NCI-H1092 (cell line): ENCODE measurements around the gene APBA3.
A peak's percentile ranks its signal among the peaks of the same experiment; 100 is the strongest.

Experiments used
- DNase-seq: peaks from one replicate; lab custom pipeline; 2025; lab: John Stamatoyannopoulos, UW

APBA3 gene

DNA sequence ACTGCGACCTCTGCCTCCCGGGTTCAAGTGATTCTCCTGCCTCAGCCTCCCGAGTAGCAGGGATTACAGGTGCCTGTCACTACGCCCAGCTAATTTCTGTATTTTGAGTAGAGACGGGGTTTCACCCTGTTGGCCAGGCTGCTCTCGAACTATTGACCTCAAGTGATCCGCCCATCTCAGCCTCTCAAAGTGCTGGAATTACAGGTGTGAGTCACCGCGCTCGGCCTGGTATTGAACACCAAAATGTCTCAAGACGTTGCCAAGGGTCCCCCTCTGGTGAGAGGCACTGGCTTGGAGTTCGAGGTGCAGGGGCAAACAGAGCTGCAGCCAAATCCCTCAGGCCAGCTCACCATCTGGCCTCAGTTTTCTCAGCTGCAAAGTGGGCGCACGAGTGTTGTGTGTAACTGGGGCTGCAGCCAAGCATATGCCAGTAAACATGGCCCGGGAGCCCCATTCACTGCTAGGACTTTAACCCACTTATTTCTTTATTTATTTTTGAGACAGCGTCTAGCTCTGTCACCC is 45.3 kb downstream of the APBA3 start:
- no peak for DNase-seq

DNA sequence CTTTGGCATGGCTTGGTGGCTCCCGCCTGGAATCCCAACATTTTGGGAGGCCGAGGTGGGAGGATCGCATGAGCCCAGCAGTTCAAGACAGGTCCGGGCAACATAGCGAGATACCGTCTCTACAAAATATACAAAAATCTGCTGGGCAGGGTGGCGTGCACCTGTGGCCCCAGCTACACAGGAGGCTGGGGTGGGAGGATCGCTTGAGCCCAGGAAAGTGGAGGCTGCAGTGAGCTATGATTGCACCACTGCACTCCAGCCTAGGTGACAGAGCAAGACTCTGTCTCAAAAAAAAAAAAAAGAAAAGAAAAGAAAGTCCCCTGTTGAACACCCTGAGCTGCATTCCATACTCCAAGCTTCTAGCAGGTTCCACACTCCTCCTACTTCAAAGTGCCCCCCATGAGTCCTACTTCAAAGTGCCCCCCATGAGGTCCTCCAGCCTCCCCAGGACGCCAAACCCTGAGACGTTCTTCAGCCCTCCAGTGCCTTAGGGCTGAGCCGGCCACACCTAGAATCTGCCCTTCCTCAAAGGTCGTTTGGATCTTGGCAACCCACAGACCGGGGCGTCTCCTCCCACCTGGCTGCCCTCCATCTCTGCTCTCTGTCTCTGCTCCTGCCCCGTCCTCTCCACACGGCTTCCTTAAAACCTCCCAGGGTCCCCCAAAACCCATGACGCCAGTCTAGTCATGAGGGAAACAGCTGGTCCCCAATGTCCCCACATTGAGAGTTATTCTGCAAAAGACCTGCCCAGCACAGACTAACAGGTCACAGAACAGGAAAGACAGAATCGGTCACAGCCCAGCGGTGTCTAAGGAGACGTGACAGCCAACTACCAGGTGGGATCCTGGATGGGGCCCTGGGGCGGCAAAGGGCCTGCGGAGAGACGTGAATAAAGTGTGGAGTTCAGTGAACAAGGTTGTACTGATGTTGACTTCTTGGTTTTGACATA is 48.6 kb downstream of the APBA3 start:
- DNase-seq = no peak

DNA sequence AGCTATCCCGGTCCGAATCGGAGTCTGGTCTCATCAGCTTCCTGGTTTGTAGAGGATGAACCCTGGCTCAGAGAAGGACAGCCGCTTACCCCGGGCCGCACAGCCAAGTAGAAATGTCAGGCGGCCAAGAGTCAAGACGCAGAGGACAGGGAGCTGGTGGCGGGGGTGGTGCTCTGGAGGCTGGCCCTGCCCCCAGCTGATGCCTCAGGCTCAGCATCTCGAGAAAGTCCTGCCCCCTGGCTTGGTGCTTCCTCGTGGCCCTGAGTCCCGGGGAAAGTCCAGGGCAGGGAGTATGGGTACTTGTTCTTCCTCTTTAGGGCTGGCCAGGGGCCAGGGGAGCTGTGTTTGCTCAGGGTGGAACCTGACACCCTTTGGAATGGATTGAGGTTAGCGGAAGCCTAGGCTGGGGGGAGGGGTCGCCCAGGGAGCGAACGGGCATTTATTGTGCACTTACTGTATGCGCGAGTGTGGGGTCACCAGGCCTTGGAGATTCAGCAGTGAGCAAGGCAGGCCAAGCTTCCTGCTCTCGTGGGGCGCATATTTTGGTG is 51.2 kb downstream of the APBA3 start:
- peak; percentile 63 for DNase-seq

DNA sequence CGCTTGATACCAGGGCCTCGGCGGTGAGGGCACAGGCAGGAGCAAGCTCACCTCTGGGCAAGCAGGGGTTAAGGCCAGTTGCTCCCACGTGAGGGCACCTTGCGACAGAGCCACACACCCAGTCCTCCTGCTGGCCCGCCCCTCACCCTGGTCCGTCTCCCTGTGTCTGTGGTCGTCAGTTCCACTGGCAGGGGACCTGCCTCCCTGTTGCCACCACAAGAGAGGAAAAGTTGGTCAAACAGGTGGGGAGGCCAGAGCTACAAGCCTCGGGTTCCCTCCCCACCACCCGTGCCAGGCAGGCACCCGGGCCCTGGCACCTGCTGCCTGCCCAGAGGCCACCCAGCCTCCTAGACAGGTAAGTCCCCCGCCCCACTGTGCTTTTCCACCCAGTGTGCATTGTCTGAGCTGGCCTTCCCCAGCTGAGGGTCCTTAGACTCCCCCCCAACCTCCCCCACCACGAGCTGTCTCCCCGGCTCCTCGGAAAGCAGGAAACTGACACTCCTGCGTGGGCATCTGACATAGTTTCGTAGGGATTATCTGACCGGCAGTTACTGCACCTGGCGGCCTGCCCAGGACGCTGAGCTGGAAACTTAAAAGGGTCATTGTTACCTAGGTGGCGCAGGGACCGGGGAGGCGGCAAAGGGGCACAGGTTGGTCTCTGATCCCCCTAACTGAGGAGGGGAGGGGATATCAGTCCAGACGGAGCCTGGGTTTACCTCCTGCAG is 53.1 kb downstream of the APBA3 start, which contains the start of gene TJP3:
TJP3 (plus strand) TSS at position 178 of the 725 bp plus-strand sequence. CDS start 20,049 bp downstream, outside the sequence.
- no peak for DNase-seq

DNA sequence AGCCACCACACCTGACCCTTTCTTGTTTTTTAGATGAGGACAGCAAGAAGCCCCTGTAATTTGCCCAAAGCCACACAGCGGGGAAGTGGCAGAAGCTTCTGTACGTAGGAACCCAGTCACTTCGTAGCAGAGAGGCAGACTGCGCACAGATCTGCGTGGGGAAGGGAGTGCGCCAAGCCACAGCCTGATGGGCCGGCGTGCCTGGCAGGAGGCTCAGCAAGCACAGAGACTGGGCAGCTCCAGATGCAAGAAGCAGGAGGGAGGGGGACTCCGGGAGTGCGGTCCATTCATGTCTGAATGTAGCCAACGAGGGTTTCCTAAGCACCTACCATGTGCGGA is 53.7 kb downstream of the APBA3 start:
- no peak for DNase-seq

DNA sequence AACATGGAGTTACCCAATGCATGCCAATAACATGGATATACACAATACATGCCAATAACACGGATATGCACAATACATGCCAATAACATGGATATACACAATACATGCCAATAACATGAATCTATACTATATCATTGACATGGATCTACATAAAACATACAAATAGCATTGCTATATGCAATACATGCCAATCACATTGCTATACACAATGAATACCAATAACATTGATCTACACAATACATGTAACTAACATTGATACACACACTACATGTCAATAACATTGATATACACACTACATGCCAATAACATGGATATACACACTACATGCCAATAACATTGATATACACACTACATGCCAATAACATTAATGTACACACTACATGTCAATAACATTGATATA is 60.3 kb downstream of the APBA3 start:
- no peak for DNase-seq
